HG03575 (cell line): ENCODE measurements around the gene SLC38A3.

ENCODE experiments used
- ATAC-seq: cut with Tn5 transposase; IDR thresholded peaks from one replicate; pipeline ENCODE4 v1.9.1; 2021; ENCODE audit not compliant: unreplicated experiment, insufficient number of reproducible peaks, low FRiP score; ENCODE audit errors: extremely low read depth

Gene SLC38A3

GRCh38 chr3:50187750-50188149, 17.3 kb upstream of the SLC38A3 start:
- no peak for ATAC-seq

GRCh38 chr3:50189274-50189673, 15.8 kb upstream of the SLC38A3 start:
- no peak for ATAC-seq

GRCh38 chr3:50189989-50190388, 15.1 kb upstream of the SLC38A3 start:
- no peak for ATAC-seq

GRCh38 chr3:50190936-50191660, 14.0 kb upstream of the SLC38A3 start, which contains the start of gene GNAT1:
Gene GNAT1 (plus strand): TSS chr3:50191610. CDS start chr3:50191726, 116 bp downstream.
- ATAC-seq, result no peak

GRCh38 chr3:50192124-50192523, 12.9 kb upstream of the SLC38A3 start:
- no peak for ATAC-seq

GRCh38 chr3:50192689-50193141, 12.4 kb upstream of the SLC38A3 start:
- no peak for ATAC-seq

GRCh38 chr3:50193286-50193685, 11.8 kb upstream of the SLC38A3 start:
- ATAC-seq, result no peak

GRCh38 chr3:50193746-50194127, 11.3 kb upstream of the SLC38A3 start:
- ATAC-seq, result no peak

GRCh38 chr3:50194128-50194902, 10.8 kb upstream of the SLC38A3 start:
- ATAC-seq, result no peak

- no peak for ATAC-seq
These were observed 10.1 kb upstream of the SLC38A3 start for GRCh38 chr3:50194903-50195500.

GRCh38 chr3:50195501-50196252, 9.4 kb upstream of the SLC38A3 start:
- no peak for ATAC-seq

- no peak for ATAC-seq
These were observed 8.7 kb upstream of the SLC38A3 start for GRCh38 chr3:50196253-50196801.

GRCh38 chr3:50201573-50202315, 3.3 kb upstream of the SLC38A3 start:
- no peak for ATAC-seq

GRCh38 chr3:50202353-50203112, 2.5 kb upstream of the SLC38A3 start:
- ATAC-seq, result no peak

- no peak for ATAC-seq
These were observed 1.8 kb upstream of the SLC38A3 start for GRCh38 chr3:50203113-50203808.

- no peak for ATAC-seq
These were observed 965 bp upstream of the SLC38A3 start for GRCh38 chr3:50203809-50204803.
